Panc1 (cell line): ENCODE data around the gene PRLHR. TPM values are rescaled to one million over a fixed set of nuclear protein-coding genes. Genes with fewer than 3 reads are reported as not detected.

ENCODE experiments used
- ATAC-seq: fragments of 200-7000 bp; cut with Tn5 transposase; 2 replicates; pipeline ENCODE4 v1.9.1; 2020; ENCODE audit warnings: mild to moderate bottlenecking, moderate library complexity
- BruUV-seq: library from RNA; stranded (reverse); fragments of 400-500 nt; replicated peaks from 2 replicates; lab custom pipeline; 2021; lab: Mats Ljungman, UMichigan
- CTCF ChIA-PET: fragments of 300-600 bp; sonication (Branson Sonifier 250); formaldehyde crosslinking; loops from one replicate; lab custom pipeline; 2022; ENCODE audit warnings: antibody characterized with exemption; lab: Charles Lee
- POLR2A ChIA-PET: fragments of 300-600 bp; sonication (Branson Sonifier 250); formaldehyde crosslinking; loops from one replicate; lab custom pipeline; 2022; ENCODE audit warnings: antibody characterized with exemption; lab: Charles Lee
- DNase-seq: peaks from one replicate; pipeline ENCODE4 v3.0.0-alpha.2; 2010; ENCODE audit warnings: low read depth, low spot score
- H3K27ac ChIP-seq: 2 replicates; pipeline ENCODE4 v1.5.1; 2011; ENCODE audit warnings: mild to moderate bottlenecking, low read length, inconsistent platforms
- H3K27me3 ChIP-seq: fragments of 200-500 bp; sonication (Bioruptor generic); 2 replicates; pipeline ENCODE4 v1.6.0; 2014; ENCODE audit warnings: low read length, inconsistent platforms; ENCODE audit not compliant: control insufficient read depth, insufficient read depth
- H3K36me3 ChIP-seq: fragments of 200-500 bp; sonication (Bioruptor generic); 2 replicates; pipeline ENCODE4 v1.5.1; 2014; ENCODE audit warnings: inconsistent platforms, mild to moderate bottlenecking, low read length, moderate library complexity; ENCODE audit not compliant: control insufficient read depth, insufficient read depth
- H3K4me1 ChIP-seq: 2 replicates; pipeline ENCODE4 v1.5.1; 2011; ENCODE audit warnings: inconsistent platforms, mild to moderate bottlenecking, low read length, moderate library complexity; ENCODE audit not compliant: control insufficient read depth, insufficient read depth
- H3K4me3 ChIP-seq, 2 experiments: 2 replicates each; pipeline ENCODE4 v1.5.1; 2011 to 2012; ENCODE audit warnings: low read depth in 2 of 2, low read length in 2 of 2, mild to moderate bottlenecking in 2 of 2, inconsistent platforms in 1 of 2, moderate library complexity in 1 of 2
- H3K9me3 ChIP-seq: fragments of 200-500 bp; sonication (Bioruptor generic); 2 replicates; pipeline ENCODE4 v1.5.1; 2014; ENCODE audit warnings: low read depth, mild to moderate bottlenecking, inconsistent platforms, low read length, moderate library complexity; ENCODE audit not compliant: control insufficient read depth, insufficient read depth
- CTCF ChIP-seq: fragments of 450-650 bp; IDR thresholded peaks from 2 replicates; pipeline ENCODE4 v1.5.1; 2017; ENCODE audit warnings: mild to moderate bottlenecking
- POLR2AphosphoS5 ChIP-seq: IDR thresholded peaks from 2 replicates; pipeline ENCODE4 v1.6.1; 2012; ENCODE audit warnings: mild to moderate bottlenecking, low read depth, low read length, moderate library complexity
- SIN3A ChIP-seq: IDR thresholded peaks from 2 replicates; pipeline ENCODE4 v1.6.1; 2012; ENCODE audit warnings: low read depth, mild to moderate bottlenecking, low read length, moderate library complexity, borderline replicate concordance; ENCODE audit not compliant: insufficient read depth
- TCF7L2 ChIP-seq: IDR thresholded peaks from 2 replicates; pipeline ENCODE4 v1.6.1; 2011; ENCODE audit warnings: mild to moderate bottlenecking, low read depth, low read length, inconsistent platforms
- in situ Hi-C: cut with HindIII; loops from 2 replicates; pipeline ENCODE4 v1.10.0; 2016; ENCODE audit warnings: low sequenced_read_pairs, low pct_unique_long_range_greater_than_20kb
- intact Hi-C: fragments of 100-400 bp; cut with micrococcal nuclease; formaldehyde crosslinking; loops from one replicate; pipeline ENCODE4 v1.10.0; 2022; ENCODE audit not compliant: unreplicated experiment
- total RNA-seq: library from RNA; stranded (reverse); gene quantifications from one replicate; pipeline ENCODE4 v1.2.1, GENCODE V29; 2021; ENCODE audit not compliant: unreplicated experiment
- TF ChIP-seq, protein P1 (sequence below), 2 experiments: IDR thresholded peaks; 2 replicates each; pipeline ENCODE4 v1.6.1; 2011 to 2012; ENCODE audit warnings: low read depth in 2 of 2, control low read depth in 1 of 2, low read length in 1 of 2, mild to moderate bottlenecking in 1 of 2, moderate library complexity in 1 of 2; ENCODE audit not compliant: insufficient read depth in 1 of 2

PRLHR gene
- total RNA-seq, 1 experiment from 2014 or later: not detected

DNA sequence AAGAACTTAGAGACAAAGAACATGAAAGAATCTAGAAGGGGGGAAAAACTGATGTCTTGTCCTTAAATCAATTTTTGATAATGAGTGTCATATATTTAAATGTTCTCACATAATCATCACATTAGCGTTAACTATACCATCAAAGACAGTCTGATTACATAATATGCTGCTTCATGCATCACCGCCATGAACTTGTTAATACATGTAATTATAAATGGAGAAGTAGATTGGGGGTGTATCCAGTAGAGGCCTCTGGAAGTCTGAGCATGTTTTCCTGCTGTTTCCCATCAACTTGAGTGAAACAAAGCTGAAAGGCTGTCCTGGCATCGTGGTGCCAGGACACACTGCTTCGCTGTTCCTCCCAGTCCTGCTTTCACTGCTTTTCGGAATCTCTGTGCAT is 48.2 kb downstream of the PRLHR start:
- no peak overlapping the region for H3K4me3 ChIP-seq
- ChIA-PET CTCF (interaction anchor here (0.6 to 0.9 kb wide), 3 partner anchors 89 to 1089 kb away, joined by 3 read pairs; no protein-coding TSS in a partner anchor), POLR2A (no interaction called here)

DNA sequence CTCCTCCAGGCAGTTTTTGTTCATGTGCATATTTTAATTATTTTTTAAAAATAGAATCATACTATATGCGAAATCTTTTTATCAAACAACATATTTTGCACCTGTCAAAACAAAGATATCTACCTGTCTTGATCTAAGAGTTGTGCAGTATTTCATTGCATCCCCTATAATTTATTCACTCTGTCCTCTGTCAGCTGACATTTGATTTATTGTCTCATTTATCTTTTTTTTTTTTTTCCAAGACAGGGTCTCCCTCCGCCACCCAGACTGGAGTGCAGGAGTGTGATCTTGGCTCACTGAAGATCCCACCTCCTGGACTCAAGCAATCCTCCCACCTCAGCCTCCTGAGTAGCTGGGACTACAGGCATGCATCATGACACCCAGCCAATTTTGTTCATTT is 49.0 kb downstream of the PRLHR start:
- CTCF ChIA-PET: interaction anchor here (1.1 kb wide), 1 partner anchor 88 kb away, joined by 3 read pairs; no protein-coding TSS in a partner anchor

More for the DNA sequence above, 48.2 kb downstream of the PRLHR start:
- Histone ChIP-seq H3K27ac (no peak overlapping the region), H3K27me3 (peaks cover 18% of the 10 kb centered on the region), H3K9me3 (no peaks in the 10 kb centered on the region), H3K4me1 (no peaks in the 10 kb centered on the region), H3K36me3 (no peaks in the 10 kb centered on the region)
- TF ChIP-seq SIN3A: no peak
- TF ChIP-seq POLR2AphosphoS5: no peak
- TF ChIP-seq CTCF: no peak
- TF ChIP-seq TCF7L2: no peak
- TF ChIP-seq, protein P1, sequence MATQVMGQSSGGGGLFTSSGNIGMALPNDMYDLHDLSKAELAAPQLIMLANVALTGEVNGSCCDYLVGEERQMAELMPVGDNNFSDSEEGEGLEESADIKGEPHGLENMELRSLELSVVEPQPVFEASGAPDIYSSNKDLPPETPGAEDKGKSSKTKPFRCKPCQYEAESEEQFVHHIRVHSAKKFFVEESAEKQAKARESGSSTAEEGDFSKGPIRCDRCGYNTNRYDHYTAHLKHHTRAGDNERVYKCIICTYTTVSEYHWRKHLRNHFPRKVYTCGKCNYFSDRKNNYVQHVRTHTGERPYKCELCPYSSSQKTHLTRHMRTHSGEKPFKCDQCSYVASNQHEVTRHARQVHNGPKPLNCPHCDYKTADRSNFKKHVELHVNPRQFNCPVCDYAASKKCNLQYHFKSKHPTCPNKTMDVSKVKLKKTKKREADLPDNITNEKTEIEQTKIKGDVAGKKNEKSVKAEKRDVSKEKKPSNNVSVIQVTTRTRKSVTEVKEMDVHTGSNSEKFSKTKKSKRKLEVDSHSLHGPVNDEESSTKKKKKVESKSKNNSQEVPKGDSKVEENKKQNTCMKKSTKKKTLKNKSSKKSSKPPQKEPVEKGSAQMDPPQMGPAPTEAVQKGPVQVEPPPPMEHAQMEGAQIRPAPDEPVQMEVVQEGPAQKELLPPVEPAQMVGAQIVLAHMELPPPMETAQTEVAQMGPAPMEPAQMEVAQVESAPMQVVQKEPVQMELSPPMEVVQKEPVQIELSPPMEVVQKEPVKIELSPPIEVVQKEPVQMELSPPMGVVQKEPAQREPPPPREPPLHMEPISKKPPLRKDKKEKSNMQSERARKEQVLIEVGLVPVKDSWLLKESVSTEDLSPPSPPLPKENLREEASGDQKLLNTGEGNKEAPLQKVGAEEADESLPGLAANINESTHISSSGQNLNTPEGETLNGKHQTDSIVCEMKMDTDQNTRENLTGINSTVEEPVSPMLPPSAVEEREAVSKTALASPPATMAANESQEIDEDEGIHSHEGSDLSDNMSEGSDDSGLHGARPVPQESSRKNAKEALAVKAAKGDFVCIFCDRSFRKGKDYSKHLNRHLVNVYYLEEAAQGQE (IDR thresholded peaks at IDR 0.05; ENCODE audit: insufficient read depth in 1 of 2, low read depth in 2 of 2, low read length in 1 of 2): no peak
- no TSS peak for BruUV-seq
- ATAC-seq: no peak
- intact Hi-C loops: loop anchor here (10.0 kb wide), 1 partner anchor 1052 kb away; no protein-coding TSS in a partner anchor
- DNase-seq: no peak
- in situ Hi-C loops: no loop called here

More for the DNA sequence above, 49.0 kb downstream of the PRLHR start:
- ATAC-seq (no peak), DNase-seq (no peak)
- BruUV-seq: no TSS peak
- intact Hi-C loops (loop anchor here (10.0 kb wide), 1 partner anchor 1052 kb away; no protein-coding TSS in a partner anchor), in situ Hi-C loops (no loop called here)
- H3K27me3 ChIP-seq: peaks cover 24% of the 10 kb centered on the region
- no peaks in the 10 kb centered on the region for H3K36me3 ChIP-seq
- no peak overlapping the region for H3K27ac ChIP-seq
- no peak overlapping the region for H3K4me3 ChIP-seq
- POLR2A ChIA-PET: no interaction called here
- no peaks in the 10 kb centered on the region for H3K9me3 ChIP-seq
- no peaks in the 10 kb centered on the region for H3K4me1 ChIP-seq
- no peak for TF ChIP-seq TCF7L2
- TF ChIP-seq, protein P1 (IDR thresholded peaks at IDR 0.05; ENCODE audit: insufficient read depth in 1 of 2, low read depth in 2 of 2, low read length in 1 of 2): no peak
- TF ChIP-seq POLR2AphosphoS5: no peak
- TF ChIP-seq CTCF: no peak
- no peak for TF ChIP-seq SIN3A
